HepG2 (cell line): ENCODE measurements around the gene CERS5.

Experiments used
- EP300 ChIP-seq, 3 experiments: sonication (generic) in 1 of 3; formaldehyde crosslinking in 1 of 3; IDR thresholded peaks; 2 replicates each; pipeline versions ENCODE4 v1.5.1 to v1.6.1; 2011 to 2020; ENCODE audit warnings: low read depth in 2 of 3, low read length in 2 of 3, borderline replicate concordance in 1 of 3, improper control_type of control experiment in 1 of 3, mild to moderate bottlenecking in 1 of 3, missing genetic modification reagents in 1 of 3, moderate library complexity in 1 of 3
- FOXO1 ChIP-seq: sonication (generic); formaldehyde crosslinking; IDR thresholded peaks from 2 replicates; pipeline ENCODE4 v1.4.0; 2020; ENCODE audit warnings: missing genetic modification reagents
- JUNB ChIP-seq: sonication (generic); formaldehyde crosslinking; IDR thresholded peaks from 2 replicates; pipeline ENCODE4 v1.8.0; 2022; ENCODE audit warnings: missing genetic modification reagents, mild to moderate bottlenecking, borderline replicate concordance
- KLF6 ChIP-seq: IDR thresholded peaks from 2 replicates; pipeline ENCODE4 v1.8.0; 2016; ENCODE audit warnings: missing biosample characterization, missing genetic modification reagents
- POLR2AphosphoS5 ChIP-seq: IDR thresholded peaks from 2 replicates; pipeline ENCODE4 v1.6.1; 2012; ENCODE audit warnings: low read depth, low read length
- TAF1 ChIP-seq: sonication (generic); formaldehyde crosslinking; IDR thresholded peaks from 2 replicates; pipeline ENCODE4 v1.4.0; 2020; ENCODE audit warnings: missing genetic modification reagents
- ZNF564 ChIP-seq: sonication (generic); formaldehyde crosslinking; IDR thresholded peaks from 2 replicates; pipeline ENCODE4 v1.8.1; 2023; ENCODE audit warnings: mild to moderate bottlenecking, missing genetic modification reagents
- TF ChIP-seq, protein P1 (sequence below): sonication (generic); formaldehyde crosslinking; IDR thresholded peaks from 2 replicates; pipeline ENCODE4 v1.5.0; 2020; ENCODE audit warnings: mild to moderate bottlenecking, missing genetic modification reagents
- TF ChIP-seq, protein P2 (sequence below): sonication (generic); formaldehyde crosslinking; IDR thresholded peaks from 2 replicates; pipeline ENCODE4 v1.5.0; 2020; ENCODE audit warnings: mild to moderate bottlenecking, missing genetic modification reagents, moderate library complexity
- TF ChIP-seq, protein P3 (sequence below): sonication (generic); formaldehyde crosslinking; IDR thresholded peaks from 2 replicates; pipeline ENCODE4 v1.8.0; 2022; ENCODE audit warnings: missing genetic modification reagents, mild to moderate bottlenecking, borderline replicate concordance
- TF ChIP-seq, protein P4 (sequence below): sonication (generic); formaldehyde crosslinking; IDR thresholded peaks from 2 replicates; pipeline ENCODE4 v1.9.0; 2021; ENCODE audit warnings: missing genetic modification reagents, borderline replicate concordance

DNA sequence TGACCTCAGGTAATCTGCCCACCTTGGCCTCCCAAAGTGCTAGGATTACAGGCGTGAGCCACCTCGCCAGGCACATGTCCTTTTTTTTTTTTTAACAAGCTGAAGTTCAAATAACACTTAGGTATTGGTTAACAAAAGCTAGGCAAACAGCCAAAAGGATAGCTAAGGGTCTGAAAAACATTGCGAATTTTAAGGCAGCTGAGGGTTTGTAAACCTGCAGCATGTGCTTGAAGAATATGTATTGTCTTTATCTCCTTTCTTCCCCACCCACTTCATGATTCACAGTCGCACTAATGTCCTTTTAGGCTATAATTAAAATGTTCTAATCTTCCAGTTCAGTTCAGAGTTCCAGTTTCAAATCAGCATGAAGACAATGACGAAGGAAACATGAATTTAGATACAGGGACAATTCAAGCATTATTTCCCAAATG, 30.1 kb upstream of the CERS5 start:
- TF ChIP-seq TAF1 (no peak), EP300 (IDR thresholded peaks at IDR 0.05; ENCODE audit: low read depth in 2 of 2, low read length in 2 of 2) (no peak), EP300 (CRISPR knock-in tag; IDR thresholded peaks at IDR 0.05; ENCODE audit: borderline replicate concordance) (no peak), ZNF564 (CRISPR knock-in tag) (no peak), KLF6 (no peak), POLR2AphosphoS5 (no peak), FOXO1 (CRISPR knock-in tag) (no peak), JUNB (CRISPR knock-in tag) (no peak)
- TF ChIP-seq, protein P1, sequence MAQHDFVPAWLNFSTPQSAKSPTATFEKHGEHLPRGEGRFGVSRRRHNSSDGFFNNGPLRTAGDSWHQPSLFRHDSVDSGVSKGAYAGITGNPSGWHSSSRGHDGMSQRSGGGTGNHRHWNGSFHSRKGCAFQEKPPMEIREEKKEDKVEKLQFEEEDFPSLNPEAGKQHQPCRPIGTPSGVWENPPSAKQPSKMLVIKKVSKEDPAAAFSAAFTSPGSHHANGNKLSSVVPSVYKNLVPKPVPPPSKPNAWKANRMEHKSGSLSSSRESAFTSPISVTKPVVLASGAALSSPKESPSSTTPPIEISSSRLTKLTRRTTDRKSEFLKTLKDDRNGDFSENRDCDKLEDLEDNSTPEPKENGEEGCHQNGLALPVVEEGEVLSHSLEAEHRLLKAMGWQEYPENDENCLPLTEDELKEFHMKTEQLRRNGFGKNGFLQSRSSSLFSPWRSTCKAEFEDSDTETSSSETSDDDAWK (CRISPR knock-in tag) = no peak
- TF ChIP-seq, protein P2, sequence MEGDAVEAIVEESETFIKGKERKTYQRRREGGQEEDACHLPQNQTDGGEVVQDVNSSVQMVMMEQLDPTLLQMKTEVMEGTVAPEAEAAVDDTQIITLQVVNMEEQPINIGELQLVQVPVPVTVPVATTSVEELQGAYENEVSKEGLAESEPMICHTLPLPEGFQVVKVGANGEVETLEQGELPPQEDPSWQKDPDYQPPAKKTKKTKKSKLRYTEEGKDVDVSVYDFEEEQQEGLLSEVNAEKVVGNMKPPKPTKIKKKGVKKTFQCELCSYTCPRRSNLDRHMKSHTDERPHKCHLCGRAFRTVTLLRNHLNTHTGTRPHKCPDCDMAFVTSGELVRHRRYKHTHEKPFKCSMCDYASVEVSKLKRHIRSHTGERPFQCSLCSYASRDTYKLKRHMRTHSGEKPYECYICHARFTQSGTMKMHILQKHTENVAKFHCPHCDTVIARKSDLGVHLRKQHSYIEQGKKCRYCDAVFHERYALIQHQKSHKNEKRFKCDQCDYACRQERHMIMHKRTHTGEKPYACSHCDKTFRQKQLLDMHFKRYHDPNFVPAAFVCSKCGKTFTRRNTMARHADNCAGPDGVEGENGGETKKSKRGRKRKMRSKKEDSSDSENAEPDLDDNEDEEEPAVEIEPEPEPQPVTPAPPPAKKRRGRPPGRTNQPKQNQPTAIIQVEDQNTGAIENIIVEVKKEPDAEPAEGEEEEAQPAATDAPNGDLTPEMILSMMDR (CRISPR knock-in tag) = no peak
- TF ChIP-seq, protein P3, sequence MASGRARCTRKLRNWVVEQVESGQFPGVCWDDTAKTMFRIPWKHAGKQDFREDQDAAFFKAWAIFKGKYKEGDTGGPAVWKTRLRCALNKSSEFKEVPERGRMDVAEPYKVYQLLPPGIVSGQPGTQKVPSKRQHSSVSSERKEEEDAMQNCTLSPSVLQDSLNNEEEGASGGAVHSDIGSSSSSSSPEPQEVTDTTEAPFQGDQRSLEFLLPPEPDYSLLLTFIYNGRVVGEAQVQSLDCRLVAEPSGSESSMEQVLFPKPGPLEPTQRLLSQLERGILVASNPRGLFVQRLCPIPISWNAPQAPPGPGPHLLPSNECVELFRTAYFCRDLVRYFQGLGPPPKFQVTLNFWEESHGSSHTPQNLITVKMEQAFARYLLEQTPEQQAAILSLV (CRISPR knock-in tag) = no peak
- TF ChIP-seq, protein P4, sequence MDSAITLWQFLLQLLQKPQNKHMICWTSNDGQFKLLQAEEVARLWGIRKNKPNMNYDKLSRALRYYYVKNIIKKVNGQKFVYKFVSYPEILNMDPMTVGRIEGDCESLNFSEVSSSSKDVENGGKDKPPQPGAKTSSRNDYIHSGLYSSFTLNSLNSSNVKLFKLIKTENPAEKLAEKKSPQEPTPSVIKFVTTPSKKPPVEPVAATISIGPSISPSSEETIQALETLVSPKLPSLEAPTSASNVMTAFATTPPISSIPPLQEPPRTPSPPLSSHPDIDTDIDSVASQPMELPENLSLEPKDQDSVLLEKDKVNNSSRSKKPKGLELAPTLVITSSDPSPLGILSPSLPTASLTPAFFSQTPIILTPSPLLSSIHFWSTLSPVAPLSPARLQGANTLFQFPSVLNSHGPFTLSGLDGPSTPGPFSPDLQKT (CRISPR knock-in tag) = no peak
